ENCODE data around the gene ATCAY.

ATCAY gene

DNA sequence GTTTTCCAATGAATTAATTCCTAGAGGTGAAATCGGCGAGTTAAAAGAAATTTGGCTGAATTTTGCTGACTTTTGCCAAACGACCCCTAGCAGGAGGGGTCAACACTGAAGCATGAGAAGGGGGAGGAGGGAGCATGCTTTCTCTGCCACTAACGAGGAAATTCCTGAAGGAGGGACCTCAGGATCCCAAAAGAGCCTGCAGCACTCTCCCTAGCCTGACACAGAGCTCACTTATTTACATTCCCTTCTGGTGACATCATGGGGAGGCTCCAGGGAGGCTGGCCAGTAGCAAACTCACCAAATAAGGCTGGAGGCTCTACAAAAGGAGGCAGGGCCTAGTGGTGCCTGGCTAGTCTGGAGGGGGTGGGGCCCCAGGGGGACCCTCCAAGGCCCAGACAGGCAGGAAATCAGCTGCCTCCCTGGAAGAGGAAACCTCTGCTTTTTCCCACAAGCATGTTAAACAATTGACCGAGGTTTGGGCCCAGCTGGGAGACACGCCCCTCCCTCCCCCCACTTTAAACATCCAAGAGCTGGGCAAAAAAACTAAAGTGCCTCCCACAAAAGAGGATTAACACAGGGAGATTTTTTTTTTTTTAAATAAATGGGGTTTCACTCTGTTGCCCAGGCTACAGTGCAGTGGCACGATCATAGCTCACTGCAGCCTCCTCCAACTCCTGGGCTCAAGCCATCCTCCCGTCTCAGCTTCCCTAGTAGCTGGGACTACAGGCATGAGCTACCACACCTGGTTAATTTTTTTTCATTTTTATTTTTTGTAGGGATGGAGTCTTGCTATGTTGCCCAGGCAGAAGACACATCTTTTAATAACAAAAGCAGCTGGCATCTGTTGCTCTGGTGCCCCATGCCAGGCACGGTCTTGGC is 88.3 kb downstream of the ATCAY start:
- H3K36me3 ChIP-seq (ENCODE audit: insufficient read depth, low read depth, low read length) = peaks cover 56% of the 10 kb centered on the region
- peak overlapping the region; percentile 97; the same call in 1 of the 2 replicates for H3K9ac ChIP-seq (ENCODE audit: low read depth, low read length)
- no peaks in the 10 kb centered on the region for H3K9me3 ChIP-seq (ENCODE audit: insufficient read depth, low read depth, low read length)
- H3K27me3 ChIP-seq (ENCODE audit: insufficient read depth, low read length) = no peaks in the 10 kb centered on the region
- peaks cover 12% of the 10 kb centered on the region; the same call in 1 of the 2 replicates for H3K4me1 ChIP-seq (ENCODE audit: insufficient read depth, low read length)
- H3K27ac ChIP-seq (ENCODE audit: low read length) = peak overlapping the region; percentile 81
- H3K4me3 ChIP-seq (ENCODE audit: low read length) = peak overlapping the region; percentile 94; the same call in 1 of the 2 replicates

DNA sequence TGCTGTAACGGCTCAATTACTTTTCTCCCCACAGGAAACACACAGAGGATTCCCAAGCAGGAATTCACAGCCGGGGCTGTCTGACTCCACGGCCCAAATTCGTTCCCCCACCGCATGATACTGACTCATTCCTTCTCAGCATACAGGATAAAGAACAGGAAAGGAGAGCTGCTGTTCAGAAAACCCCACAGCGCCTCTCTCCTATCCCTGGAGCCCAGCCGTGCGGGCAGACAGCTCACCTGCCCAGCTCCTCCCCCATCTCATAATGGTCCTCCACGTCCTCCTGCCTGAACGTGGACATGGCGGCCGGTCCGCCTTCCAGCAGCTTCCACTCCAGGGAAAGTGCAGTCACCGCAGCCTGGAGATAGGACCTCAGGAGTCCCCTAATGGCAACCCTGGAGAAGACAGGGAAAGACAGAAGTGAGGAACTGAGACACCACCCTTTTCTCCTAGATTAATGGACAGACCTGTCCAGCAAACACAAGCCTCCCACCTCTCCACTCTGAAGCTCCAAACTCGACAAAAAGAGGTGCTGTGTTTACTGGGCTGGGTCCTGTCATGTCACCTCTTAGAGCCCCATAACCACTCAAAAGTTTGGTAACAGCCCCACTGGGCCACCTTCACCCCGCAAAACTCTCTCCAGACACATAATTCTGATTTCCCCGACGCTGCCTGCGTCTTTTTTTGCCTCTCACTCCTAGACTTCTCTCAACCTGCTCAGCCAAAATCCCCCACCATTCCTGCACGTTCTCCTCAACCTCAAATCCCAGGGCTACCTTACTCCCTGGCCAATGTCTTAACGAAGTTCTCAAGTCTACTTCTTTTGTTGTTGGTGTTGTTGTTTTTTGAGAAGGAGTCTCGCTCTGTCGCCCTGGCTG is 89.2 kb downstream of the ATCAY start:
- H3K27me3 ChIP-seq (ENCODE audit: insufficient read depth, low read length) = no peaks in the 10 kb centered on the region
- peak overlapping the region; percentile 97 for H3K9ac ChIP-seq (ENCODE audit: low read depth, low read length)
- peak overlapping the region; percentile 68 for H3K27ac ChIP-seq (ENCODE audit: low read length)
- peak overlapping the region; percentile 94 for H3K4me3 ChIP-seq (ENCODE audit: low read length)
- H3K9me3 ChIP-seq (ENCODE audit: insufficient read depth, low read depth, low read length) = no peaks in the 10 kb centered on the region
- H3K36me3 ChIP-seq (ENCODE audit: insufficient read depth, low read depth, low read length) = peaks cover 48% of the 10 kb centered on the region
- peaks cover 12% of the 10 kb centered on the region; the same call in 1 of the 2 replicates for H3K4me1 ChIP-seq (ENCODE audit: insufficient read depth, low read length)

DNA sequence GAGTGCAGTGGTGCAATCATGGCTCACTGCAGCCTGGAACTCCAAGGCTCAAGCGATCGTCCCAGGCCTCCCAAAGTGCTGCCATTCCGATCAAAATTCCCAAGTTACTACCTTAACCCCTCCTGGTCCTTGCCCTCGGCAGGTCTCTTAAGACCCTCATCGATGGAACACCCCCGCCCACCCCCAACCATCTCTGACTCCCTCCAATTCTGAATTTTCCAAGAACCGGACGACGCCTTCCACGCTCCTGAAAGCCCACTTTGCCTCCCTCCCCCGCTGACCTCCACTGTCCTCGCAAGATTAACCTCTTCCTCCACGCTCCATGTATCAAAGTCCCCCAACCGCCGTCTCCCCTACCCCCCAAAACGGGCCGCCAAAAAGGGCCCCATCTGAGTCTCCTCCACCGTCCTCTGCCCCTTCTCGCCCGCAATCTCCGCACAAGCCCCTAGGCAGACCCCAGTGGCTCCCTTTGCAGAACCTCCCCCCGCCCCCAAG is 89.9 kb downstream of the ATCAY start:
- Histone ChIP-seq H3K27ac (ENCODE audit: low read length) (peak overlapping the region; percentile 68), H3K36me3 (ENCODE audit: insufficient read depth, low read depth, low read length) (peaks cover 46% of the 10 kb centered on the region)

GRCh38 chr19:3970808-3971598 is 90.5 kb downstream of the ATCAY start, which contains the start of gene DAPK3:
TSS of gene DAPK3 (minus strand) at chr19:3971099. CDS start at chr19:3969735, 1,364 bp downstream.
- Histone ChIP-seq H3K4me3 (ENCODE audit: low read length) (peak within 1 kb of the TSS; percentile 94), H3K27me3 (ENCODE audit: insufficient read depth, low read length) (no peaks in the 10 kb centered on the region), H3K4me1 (ENCODE audit: insufficient read depth, low read length) (peaks cover 12% of the 10 kb centered on the region; the same call in 1 of the 2 replicates), H3K9me3 (ENCODE audit: insufficient read depth, low read depth, low read length) (no peaks in the 10 kb centered on the region), H3K27ac (ENCODE audit: low read length) (peak within 1 kb of the TSS; percentile 68), H3K36me3 (ENCODE audit: insufficient read depth, low read depth, low read length) (peaks cover 46% of the 10 kb centered on the region), H3K9ac (ENCODE audit: low read depth, low read length) (peak within 1 kb of the TSS; percentile 97)

More for the DNA sequence above, 89.9 kb downstream of the ATCAY start:
- no peaks in the 10 kb centered on the region for H3K27me3 ChIP-seq (ENCODE audit: insufficient read depth, low read length)
- no peaks in the 10 kb centered on the region for H3K9me3 ChIP-seq (ENCODE audit: insufficient read depth, low read depth, low read length)
- H3K4me3 ChIP-seq (ENCODE audit: low read length) = peak overlapping the region; percentile 94
- H3K4me1 ChIP-seq (ENCODE audit: insufficient read depth, low read length) = peaks cover 12% of the 10 kb centered on the region; the same call in 1 of the 2 replicates
- peak overlapping the region; percentile 97 for H3K9ac ChIP-seq (ENCODE audit: low read depth, low read length)

DNA sequence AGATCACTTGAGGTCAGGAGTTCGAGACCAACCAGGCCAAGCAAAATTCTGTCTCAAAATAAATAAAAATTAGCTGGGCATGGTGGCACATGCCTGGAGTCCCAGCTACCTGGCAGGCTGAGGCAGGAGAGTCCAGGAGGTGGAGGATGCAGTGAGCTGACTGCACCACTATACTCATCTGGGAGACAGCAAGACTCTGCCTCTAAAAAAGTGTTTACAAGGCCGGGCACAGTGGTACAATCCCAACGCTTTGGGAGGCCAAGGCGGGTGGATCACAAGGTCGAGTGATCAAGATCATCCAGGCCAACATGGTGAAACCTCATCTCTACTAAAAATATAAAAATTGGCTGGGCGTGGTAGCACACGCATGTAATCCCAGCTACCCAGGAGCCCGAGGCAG is 94.7 kb downstream of the ATCAY start:
- Histone ChIP-seq H3K9me3 (ENCODE audit: insufficient read depth, low read depth, low read length) (no peaks in the 10 kb centered on the region), H3K27me3 (ENCODE audit: insufficient read depth, low read length) (no peaks in the 10 kb centered on the region), H3K4me1 (ENCODE audit: insufficient read depth, low read length) (no peaks in the 10 kb centered on the region), H3K4me3 (ENCODE audit: low read length) (no peak overlapping the region), H3K9ac (ENCODE audit: low read depth, low read length) (no peak overlapping the region), H3K27ac (ENCODE audit: low read length) (no peak overlapping the region), H3K36me3 (ENCODE audit: insufficient read depth, low read depth, low read length) (peaks cover 57% of the 10 kb centered on the region)

DNA sequence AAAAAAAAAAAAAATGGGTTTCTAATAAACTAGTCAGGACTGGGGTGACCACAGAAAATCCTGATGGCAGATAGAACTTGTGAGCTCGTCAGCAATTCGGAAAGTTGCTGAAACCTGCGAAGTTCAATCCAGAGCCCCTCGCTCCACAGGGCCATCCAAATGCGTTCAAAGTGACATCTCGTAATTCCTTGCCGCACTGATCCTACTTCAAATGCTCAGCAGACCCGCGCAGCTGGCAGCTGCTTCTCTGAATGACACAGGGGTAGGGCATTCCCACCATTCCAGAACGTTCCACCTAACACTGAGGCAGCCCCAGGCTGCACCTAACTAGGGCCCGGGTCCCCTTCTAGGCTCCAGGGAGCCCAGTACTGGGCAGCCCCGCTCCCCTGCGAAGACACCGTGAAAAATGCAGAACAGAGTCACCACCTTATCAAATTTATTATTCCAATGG is 95.2 kb downstream of the ATCAY start:
- H3K9ac ChIP-seq (ENCODE audit: low read depth, low read length) = no peak overlapping the region
- no peak overlapping the region for H3K27ac ChIP-seq (ENCODE audit: low read length)
- no peak overlapping the region for H3K4me3 ChIP-seq (ENCODE audit: low read length)
- H3K9me3 ChIP-seq (ENCODE audit: insufficient read depth, low read depth, low read length) = no peaks in the 10 kb centered on the region
- H3K4me1 ChIP-seq (ENCODE audit: insufficient read depth, low read length) = no peaks in the 10 kb centered on the region
- no peaks in the 10 kb centered on the region for H3K27me3 ChIP-seq (ENCODE audit: insufficient read depth, low read length)
- H3K36me3 ChIP-seq (ENCODE audit: insufficient read depth, low read depth, low read length) = peaks cover 62% of the 10 kb centered on the region

DNA sequence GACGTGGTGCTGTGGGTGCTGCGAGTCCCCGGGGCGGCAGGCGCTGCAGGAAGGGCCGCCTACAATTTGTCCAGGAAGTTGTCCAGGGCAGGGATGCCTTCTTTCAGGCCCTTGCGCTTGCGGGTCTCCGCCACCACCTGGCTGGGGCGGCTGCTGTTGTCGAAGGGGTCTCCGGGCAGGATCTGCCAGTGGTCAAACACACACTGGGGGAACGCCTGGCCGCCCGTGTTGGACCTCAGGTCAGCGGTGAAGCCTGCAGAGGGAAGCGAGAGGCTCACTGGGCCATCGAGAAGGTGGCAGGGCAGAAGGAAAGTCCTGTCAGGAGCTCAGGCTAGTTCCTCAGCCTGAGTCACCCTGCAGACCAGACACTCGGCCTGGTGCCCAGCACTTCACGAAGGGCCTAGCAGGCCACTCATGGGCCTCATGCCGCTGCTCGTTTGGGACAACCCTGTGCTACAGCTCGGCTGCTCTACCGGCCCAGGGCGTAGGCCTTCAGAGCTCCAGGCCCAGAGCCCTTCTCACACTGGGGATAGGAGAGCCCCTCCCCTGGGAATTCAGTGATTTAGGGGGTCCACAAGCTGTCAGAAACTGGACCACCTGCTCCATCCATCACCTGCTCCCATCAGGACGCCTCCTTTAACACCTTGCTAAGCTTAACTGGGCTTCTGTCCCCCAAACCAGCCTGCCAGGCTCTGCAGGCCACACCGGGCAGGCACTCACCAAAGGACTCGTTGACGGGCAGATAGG is 96.2 kb downstream of the ATCAY start:
- Histone ChIP-seq H3K27me3 (ENCODE audit: insufficient read depth, low read length) (no peaks in the 10 kb centered on the region), H3K4me1 (ENCODE audit: insufficient read depth, low read length) (no peaks in the 10 kb centered on the region), H3K9ac (ENCODE audit: low read depth, low read length) (no peak overlapping the region), H3K9me3 (ENCODE audit: insufficient read depth, low read depth, low read length) (no peaks in the 10 kb centered on the region), H3K27ac (ENCODE audit: low read length) (no peak overlapping the region), H3K4me3 (ENCODE audit: low read length) (no peak overlapping the region), H3K36me3 (ENCODE audit: insufficient read depth, low read depth, low read length) (peaks cover 72% of the 10 kb centered on the region)
